Loucy (cell line): ENCODE measurements around the gene PKNOX2.

ENCODE experiments used
- EZH2phosphoT487 ChIP-seq: fragments of 200-600 bp; IDR thresholded peaks from 2 replicates; pipeline ENCODE4 v1.6.1; 2018; ENCODE audit warnings: antibody characterized with exemption, mild to moderate bottlenecking, moderate library complexity, borderline replicate concordance
- TF ChIP-seq, protein P1 (sequence below): fragments of 200-600 bp; sonication (generic); conservative IDR thresholded peaks from 2 replicates; pipeline ENCODE4 v1.5.1; 2014; ENCODE audit warnings: mild to moderate bottlenecking, antibody characterized with exemption, low read length

DNA sequence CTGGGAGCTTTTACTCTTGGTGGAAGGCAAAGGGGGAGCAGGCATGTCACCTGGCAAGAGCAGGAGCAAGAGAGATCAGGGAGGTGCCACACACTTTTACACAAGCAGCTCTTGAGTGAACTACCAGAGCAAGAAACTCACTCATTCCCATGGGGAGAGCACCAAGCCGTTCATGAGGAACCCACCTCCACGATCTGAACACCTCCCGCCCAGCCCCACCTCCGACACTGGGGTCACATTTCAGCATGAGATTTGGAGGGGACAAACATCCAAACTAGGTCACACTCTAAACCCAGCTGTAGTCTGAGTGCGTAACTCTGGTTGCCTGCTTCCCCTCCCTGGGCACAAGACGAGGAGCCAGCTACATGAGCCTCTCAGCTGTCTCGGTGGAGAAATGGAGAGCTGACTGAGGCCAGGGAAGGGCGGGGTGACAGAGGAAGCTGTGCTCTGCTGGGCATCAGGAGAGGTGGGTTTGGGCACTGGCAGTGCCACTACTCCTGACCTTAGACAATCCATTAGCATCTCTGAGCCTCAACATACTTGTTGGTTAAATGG is 134.6 kb downstream of the PKNOX2 start:
- TF ChIP-seq, protein P1, sequence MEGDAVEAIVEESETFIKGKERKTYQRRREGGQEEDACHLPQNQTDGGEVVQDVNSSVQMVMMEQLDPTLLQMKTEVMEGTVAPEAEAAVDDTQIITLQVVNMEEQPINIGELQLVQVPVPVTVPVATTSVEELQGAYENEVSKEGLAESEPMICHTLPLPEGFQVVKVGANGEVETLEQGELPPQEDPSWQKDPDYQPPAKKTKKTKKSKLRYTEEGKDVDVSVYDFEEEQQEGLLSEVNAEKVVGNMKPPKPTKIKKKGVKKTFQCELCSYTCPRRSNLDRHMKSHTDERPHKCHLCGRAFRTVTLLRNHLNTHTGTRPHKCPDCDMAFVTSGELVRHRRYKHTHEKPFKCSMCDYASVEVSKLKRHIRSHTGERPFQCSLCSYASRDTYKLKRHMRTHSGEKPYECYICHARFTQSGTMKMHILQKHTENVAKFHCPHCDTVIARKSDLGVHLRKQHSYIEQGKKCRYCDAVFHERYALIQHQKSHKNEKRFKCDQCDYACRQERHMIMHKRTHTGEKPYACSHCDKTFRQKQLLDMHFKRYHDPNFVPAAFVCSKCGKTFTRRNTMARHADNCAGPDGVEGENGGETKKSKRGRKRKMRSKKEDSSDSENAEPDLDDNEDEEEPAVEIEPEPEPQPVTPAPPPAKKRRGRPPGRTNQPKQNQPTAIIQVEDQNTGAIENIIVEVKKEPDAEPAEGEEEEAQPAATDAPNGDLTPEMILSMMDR = no peak
- TF ChIP-seq EZH2phosphoT487 = no peak
